Eye (tissue), 1 donor: Measurements from ENCODE around the gene ARHGEF16.

Experiments
- DNase-seq: peaks from one replicate; pipeline ENCODE4 v3.0.0-alpha.2; 2015

Gene ARHGEF16

GRCh38 chr1:3439346-3440299 lies 14.8 kb upstream of the ARHGEF16 start:
- no peak for DNase-seq

DNA sequence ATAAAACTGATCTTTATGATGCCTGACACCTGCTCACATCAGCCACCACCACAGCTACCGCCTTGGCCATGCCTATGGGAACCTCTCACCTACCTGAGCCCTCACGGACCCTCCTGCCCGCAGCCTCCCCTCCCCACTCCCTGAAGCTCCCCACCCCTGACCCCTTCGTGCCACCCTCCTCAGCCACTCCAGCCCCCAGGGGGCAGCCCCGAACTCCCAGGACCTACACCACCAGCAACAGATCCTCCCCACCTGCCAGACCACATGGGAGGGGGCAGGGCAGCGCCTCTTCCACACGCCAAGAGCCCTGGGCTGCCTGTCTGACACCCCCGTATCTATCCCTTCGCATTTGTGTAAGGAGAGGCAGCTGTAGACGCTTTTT lies 14.2 kb upstream of the ARHGEF16 start:
- DNase-seq, result no peak

- no peak for DNase-seq
These were observed 13.6 kb upstream of the ARHGEF16 start for GRCh38 chr1:3440711-3441409.

DNA sequence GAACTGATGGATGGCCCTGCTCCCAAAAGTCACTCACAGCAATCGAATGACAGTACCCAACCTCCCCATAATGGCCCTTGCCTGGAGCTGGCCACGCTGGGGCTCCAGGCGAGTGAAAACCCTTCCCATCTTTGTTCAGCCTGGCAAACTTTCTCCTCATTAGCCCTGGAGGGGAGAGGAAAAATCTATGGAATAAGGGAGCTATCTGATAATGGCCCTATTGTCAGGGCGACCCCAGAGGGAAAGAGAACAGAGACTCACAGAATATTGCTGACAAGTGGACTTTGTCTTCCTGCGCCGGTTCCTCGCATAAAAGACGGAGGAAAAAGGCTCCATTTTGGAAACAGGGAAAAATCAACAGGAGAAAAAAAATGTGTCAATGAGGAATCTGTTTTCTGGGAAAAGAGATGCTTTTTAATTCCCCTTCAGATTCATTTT lies 13.0 kb upstream of the ARHGEF16 start:
- DNase-seq, result peak; percentile 59

DNA sequence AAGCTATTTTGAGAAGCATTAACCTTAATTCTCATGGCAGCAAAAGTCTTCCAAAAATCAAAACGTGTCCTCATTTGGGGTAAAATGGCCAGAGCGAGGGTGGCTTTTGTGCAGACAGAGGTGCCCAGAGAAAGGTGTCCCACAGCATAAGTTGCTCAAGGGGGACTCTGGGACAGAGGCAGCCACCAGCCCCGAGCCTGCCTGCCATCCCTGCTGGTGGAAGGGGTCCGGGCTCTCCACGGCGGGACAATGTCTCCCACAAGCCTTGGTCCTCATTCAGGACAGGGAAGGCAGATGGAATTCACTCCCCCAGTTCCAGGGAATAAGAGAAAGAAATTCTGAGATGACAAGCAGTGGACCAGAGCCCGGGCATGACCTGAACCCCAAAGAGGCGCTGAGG lies 12.6 kb upstream of the ARHGEF16 start:
- DNase-seq, result no peak

GRCh38 chr1:3442331-3442730 lies 12.1 kb upstream of the ARHGEF16 start:
- no peak for DNase-seq

GRCh38 chr1:3442901-3443300 lies 11.6 kb upstream of the ARHGEF16 start:
- DNase-seq, result no peak

GRCh38 chr1:3443807-3444206 lies 10.7 kb upstream of the ARHGEF16 start:
- DNase-seq, result no peak

GRCh38 chr1:3444298-3444697 lies 10.2 kb upstream of the ARHGEF16 start:
- DNase-seq, result no peak

DNA sequence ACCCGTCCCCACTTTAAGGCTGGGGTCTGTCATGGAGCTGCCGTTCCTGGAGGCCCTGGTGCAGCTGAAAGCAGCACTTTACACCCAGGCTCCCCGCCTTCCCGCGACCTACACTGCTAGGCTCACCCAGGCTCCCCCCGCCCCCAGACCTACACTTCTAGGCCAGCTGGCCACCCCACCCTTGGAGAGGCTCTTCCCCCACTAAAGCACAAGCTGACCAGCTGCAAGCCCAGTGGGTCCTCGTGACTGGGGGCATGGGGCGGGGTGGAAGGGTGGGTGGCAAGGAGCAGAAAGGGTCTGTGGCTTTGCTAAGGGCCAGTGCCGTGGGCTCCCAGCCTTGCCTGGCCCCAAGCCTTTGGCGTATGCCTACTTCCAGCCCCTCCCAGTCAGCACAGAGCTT lies 9.7 kb upstream of the ARHGEF16 start:
- DNase-seq, result no peak

DNA sequence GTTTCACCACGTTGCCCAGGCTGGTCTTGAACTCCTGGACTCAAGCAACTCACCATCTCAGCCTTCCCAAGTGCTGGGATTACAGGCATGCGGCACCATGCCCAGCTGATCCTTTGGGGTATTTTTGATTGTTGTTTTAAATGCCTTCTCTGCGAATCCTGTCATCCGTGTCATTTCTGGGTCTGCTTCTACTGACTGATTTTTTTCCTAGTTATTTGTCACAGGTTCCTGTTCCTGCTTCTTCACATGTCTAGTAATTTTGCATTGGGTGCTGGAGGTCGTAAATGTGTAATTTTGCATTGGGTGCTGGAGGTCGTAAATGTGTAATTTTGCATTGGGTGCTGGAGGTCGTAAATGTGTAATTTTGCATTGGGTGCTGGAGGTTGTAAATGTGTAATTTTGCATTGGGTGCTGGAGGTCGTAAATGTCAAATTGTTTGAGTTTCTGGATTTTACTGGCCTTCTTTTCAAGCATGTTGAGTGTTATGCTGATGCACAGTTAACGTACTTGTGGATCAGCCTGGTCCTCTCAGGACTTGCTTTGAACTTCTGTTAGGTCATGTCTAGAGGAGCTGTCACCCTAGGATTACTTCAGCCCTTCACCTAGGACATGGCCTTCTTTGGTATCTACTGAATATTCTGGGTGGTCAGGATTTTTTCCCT lies 4.1 kb upstream of the ARHGEF16 start:
- DNase-seq, result no peak

DNA sequence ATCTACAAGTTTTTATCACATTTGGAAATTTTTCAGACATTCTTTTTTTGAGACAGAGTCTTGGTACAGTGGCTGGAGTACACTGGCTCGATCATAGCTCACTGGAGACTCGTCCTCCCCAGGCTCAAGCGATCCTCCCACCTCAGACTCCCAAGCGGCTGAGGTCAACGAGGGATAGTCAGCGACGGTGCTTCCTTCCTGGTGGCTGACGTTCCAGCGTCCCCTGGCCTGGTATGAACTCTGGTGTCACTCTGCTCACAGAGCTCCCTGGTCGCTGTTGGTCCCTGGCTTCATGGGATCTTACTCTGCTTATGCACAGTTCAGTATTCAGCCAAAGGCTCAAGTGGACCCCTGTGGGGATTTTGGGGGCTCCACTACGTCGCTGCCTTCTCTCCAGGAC lies 3.5 kb upstream of the ARHGEF16 start:
- no peak for DNase-seq

DNA sequence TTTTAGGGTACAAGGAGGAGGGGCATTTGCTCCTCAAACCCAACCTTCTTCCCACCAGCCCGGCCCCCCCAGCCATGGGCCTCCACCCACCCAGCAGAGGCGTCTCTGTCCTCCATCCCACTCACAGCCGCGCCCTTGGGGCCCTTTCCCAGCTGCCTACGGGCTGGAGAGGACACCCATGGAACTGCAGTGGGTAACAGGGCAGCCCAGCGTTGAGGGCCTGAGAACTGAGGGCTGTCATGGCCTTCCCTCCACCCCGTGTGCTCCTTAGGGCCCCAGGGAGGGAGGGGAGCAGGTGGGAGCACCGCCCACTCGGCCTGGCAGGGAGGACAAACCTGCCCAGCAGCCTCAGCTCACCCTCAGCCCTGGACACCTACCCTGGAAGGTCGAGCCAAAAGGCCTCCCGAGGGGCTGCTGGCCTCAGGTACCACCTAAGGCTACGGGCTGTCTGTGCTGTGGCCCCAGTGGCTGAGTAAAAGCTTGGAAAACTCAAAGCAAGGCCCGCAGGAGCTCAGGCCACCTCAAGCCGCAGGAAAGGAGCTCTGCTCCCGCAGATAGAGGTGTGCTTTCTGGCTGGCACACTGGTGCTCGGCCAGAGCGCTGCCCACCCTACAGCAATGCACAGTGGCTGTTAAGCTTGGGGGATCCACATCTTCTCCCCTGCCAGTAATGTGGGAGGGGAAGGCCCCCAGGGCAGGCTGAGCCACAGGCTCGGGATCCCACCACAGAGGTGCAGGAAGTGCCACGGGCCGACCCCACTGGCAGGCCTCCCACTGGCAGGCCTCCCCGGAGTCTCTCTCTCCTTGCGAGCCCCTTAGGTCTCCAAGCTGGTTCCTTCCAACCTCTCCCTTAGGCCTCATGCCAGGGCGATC lies 2.2 kb upstream of the ARHGEF16 start:
- DNase-seq, result no peak

DNA sequence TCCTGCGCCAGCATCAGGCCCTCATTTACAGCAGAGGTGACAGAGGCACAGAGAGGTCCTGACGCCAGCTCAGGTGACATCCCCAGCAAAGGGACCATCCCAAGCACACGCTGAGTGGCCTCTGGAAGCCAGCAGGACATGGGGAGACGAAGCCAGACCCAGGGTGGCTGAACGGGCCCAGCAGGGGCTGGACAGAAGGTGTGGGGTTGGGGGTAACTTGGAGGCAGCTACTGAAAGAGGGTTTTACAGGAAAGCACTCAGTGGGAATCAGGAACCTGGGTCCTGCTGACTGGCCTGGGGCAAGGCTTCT lies 1.6 kb upstream of the ARHGEF16 start:
- DNase-seq, result no peak

- DNase-seq, result peak; percentile 88
These were observed 1.2 kb upstream of the ARHGEF16 start for GRCh38 chr1:3453203-3453761.

- DNase-seq, result peak; percentile 58
These were observed 550 bp downstream of the ARHGEF16 start for GRCh38 chr1:3454811-3455618.

DNA sequence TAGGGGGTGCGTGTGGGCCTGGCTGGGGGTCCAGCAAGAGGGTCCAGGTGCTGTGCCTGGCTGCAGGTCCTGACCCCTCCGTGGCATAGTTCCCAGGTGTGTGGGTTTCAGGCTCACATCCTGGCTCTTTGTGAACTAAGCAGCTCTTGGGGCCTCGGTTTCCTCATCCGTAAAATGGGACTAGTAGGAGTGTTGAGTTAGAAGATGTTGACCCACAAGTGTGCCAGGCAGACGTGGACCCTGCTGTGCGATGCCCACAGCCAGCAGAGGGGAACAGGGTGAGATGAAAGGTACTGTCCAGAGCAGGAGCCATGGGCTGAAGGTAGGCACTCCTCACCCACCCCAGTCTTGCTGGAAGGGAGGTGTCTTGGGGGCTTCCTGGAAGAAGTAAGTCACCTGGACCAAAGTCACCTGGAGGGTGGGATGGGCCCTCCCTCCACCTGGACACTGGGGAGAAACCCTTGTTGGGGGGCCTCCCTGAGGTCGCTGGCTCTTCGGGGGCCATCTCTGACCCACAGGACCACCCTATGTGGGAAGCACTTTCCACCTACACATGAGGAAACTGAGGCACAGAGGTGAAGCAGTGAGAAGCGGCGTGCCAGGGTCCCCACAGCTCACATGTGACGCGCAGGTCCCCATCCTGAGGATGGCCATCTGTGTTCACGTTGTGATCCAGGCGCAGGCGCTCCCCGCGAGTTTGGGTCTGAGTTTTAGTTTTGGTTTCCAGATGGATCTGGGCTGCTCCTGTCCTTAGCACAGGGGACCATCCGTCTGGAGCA lies 1.4 kb downstream of the ARHGEF16 start:
- no peak for DNase-seq

DNA sequence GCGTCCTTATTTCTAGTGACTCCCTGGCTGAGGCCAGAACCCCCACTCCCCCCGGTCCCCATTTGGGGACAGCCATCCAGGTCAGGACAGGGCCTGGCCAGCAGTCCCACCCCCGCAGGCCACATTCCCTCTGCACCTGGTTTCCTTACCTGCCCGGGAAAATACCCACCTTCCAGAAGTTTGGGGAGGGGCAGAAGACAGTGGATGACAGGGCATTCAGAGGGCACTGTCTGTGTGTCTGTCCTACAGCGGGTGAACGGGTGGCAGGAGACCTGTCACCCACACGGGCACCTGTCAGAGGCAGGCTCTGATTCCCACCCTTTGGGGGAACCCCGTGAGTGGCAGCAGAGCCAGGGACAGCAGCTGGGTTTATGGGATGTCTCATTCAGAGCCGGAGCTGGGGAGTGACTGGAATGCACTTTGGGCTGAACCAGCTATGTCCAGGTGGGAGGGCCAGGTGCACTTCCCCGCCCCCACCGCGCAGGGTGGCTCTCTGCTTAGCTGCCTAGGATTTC lies 2.0 kb downstream of the ARHGEF16 start:
- DNase-seq, result no peak

GRCh38 chr1:3456964-3457909 lies 2.8 kb downstream of the ARHGEF16 start:
- DNase-seq, result no peak
